ENCODE results near the gene OPN4.

Gene OPN4

GRCh38 chr10:86646933-86647332, 7.4 kb upstream of the OPN4 start:
- TF ChIP-seq, protein P1, sequence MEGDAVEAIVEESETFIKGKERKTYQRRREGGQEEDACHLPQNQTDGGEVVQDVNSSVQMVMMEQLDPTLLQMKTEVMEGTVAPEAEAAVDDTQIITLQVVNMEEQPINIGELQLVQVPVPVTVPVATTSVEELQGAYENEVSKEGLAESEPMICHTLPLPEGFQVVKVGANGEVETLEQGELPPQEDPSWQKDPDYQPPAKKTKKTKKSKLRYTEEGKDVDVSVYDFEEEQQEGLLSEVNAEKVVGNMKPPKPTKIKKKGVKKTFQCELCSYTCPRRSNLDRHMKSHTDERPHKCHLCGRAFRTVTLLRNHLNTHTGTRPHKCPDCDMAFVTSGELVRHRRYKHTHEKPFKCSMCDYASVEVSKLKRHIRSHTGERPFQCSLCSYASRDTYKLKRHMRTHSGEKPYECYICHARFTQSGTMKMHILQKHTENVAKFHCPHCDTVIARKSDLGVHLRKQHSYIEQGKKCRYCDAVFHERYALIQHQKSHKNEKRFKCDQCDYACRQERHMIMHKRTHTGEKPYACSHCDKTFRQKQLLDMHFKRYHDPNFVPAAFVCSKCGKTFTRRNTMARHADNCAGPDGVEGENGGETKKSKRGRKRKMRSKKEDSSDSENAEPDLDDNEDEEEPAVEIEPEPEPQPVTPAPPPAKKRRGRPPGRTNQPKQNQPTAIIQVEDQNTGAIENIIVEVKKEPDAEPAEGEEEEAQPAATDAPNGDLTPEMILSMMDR (IDR thresholded peaks at IDR 0.05; ENCODE audit: control insufficient read depth, insufficient read depth, low read depth, low read length, missing control alignments): no peak
- no peak overlapping the region for H3K4me3 ChIP-seq (ENCODE audit: control insufficient read depth, low read depth, low read length)
- no peak for DNase-seq (ENCODE audit: low read depth)

- TF ChIP-seq, protein P1 (IDR thresholded peaks at IDR 0.05; ENCODE audit: control insufficient read depth, insufficient read depth, low read depth, low read length, missing control alignments): no peak
- no peak overlapping the region for H3K4me3 ChIP-seq (ENCODE audit: control insufficient read depth, low read depth, low read length)
- DNase-seq (ENCODE audit: low read depth): no peak
These were observed 6.3 kb upstream of the OPN4 start for GRCh38 chr10:86647773-86648703.

DNA sequence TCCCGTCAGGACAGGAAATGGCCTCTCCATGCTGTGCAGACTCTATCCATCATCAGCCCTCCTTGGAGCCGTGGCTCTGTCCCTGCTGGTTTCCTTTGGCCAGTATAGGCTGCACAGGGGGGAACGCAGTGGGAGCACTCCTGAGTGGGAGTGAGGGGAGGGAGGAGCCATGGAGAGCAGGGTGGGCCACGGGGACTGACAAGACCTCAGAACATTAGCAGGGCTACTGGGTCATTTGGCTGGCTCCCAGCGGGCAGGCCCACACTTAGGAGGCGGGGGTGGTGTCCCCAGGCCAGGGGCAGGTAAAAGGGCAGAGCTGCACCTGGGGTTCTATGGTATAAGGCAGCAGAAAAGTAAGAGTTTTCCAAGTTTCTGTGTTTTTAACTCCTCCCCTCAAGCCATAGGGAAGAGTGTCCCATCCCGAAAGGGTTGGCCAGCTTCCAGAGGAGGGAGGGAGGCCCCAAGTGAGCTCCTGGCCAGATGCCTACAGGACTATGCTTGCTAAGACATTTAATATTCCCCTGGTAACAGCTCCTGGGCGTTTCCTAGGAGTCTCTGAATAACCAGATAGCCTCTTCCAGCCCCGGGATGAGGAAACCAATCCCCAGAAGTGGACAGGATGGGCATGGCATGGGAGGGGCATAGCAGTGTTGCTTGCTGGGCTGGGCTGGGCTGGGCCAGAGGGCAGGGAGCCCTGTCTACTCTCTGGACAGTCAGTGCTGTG, 5.5 kb upstream of the OPN4 start:
- DNase-seq (ENCODE audit: low read depth): peak; percentile 59
- TF ChIP-seq, protein P1 (IDR thresholded peaks at IDR 0.05; ENCODE audit: control insufficient read depth, insufficient read depth, low read depth, low read length, missing control alignments): no peak

DNA sequence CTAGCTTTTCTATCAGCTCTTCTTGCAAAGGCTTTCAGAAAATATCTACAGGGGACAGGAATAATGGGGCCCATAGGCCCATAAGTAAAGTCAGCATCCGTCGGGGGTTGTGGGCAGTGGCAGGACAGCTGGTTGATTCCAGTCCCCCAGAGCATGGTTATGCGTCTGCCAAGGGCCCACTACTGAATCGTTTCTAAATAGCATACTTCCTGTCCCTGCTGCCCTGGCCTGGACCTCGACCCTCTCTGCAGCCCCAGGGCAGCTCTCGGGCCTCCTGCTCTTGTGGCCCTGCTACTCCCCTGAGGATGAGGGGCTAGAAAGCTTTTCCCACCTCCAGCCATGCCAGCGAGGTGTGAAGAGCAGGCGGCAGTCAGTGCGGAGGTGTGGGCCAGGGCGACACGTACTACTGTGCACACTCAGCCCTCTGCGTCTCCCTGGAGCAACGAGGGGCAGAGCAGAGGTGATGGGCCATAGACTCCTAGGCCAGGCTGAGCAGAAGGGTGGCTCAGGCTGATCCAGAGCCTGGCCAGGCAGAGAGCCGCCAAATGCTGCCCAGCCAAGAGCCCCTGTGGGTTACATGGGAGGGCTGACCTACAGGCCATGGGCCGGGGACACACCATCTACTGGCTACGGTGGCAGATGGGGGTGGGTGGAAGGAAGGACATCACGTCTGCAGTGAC, 4.7 kb upstream of the OPN4 start:
- TF ChIP-seq, protein P1 (IDR thresholded peaks at IDR 0.05; ENCODE audit: control insufficient read depth, insufficient read depth, low read depth, low read length, missing control alignments): no peak

More for the DNA sequence above, 5.5 kb upstream of the OPN4 start:
- H3K4me3 ChIP-seq (ENCODE audit: control insufficient read depth, low read depth, low read length): no peak overlapping the region

GRCh38 chr10:86650151-86650550, 4.2 kb upstream of the OPN4 start:
- DNase-seq (ENCODE audit: low read depth): no peak
- TF ChIP-seq, protein P1 (IDR thresholded peaks at IDR 0.05; ENCODE audit: control insufficient read depth, insufficient read depth, low read depth, low read length, missing control alignments): no peak
- no peak overlapping the region for H3K4me3 ChIP-seq (ENCODE audit: control insufficient read depth, low read depth, low read length)

More for the DNA sequence above, 4.7 kb upstream of the OPN4 start:
- H3K4me3 ChIP-seq (ENCODE audit: control insufficient read depth, low read depth, low read length): no peak overlapping the region
- DNase-seq (ENCODE audit: low read depth): no peak

GRCh38 chr10:86651021-86651471, 3.3 kb upstream of the OPN4 start:
- H3K4me3 ChIP-seq (ENCODE audit: control insufficient read depth, low read depth, low read length): no peak overlapping the region
- no peak for DNase-seq (ENCODE audit: low read depth)
- TF ChIP-seq, protein P1 (IDR thresholded peaks at IDR 0.05; ENCODE audit: control insufficient read depth, insufficient read depth, low read depth, low read length, missing control alignments): no peak

Data from AG09309 (cell line).